SJCRH30 (cell line): ENCODE data around the gene TCEANC2. TPM values are rescaled to one million over a fixed set of nuclear protein-coding genes. Genes with fewer than 3 reads are reported as not detected.
"Not testable (repeated sequence)": the region's sequence is repeated elsewhere in the genome, so short reads cannot be mapped to it uniquely, and the experiment has no call there.

Experiments used
- DNase-seq, 2 experiments: peaks; one replicate each; pipeline ENCODE4 v3.0.0-alpha.2; 2015 to 2020
- H3K27ac ChIP-seq: fragments of 250-450 bp; sonication (Bioruptor Pico); 2 replicates; pipeline ENCODE4 v1.5.1; 2020; ENCODE audit warnings: mild to moderate bottlenecking, moderate library complexity
- H3K27me3 ChIP-seq: fragments of 250-450 bp; sonication (Bioruptor Pico); 2 replicates; pipeline ENCODE4 v1.5.1; 2020; ENCODE audit warnings: mild to moderate bottlenecking, moderate library complexity
- H3K36me3 ChIP-seq: fragments of 250-450 bp; sonication (Bioruptor Pico); 2 replicates; pipeline ENCODE4 v1.5.1; 2020; ENCODE audit warnings: mild to moderate bottlenecking, moderate library complexity
- H3K4me1 ChIP-seq: fragments of 250-450 bp; sonication (Bioruptor Pico); 2 replicates; pipeline ENCODE4 v1.5.1; 2020; ENCODE audit warnings: mild to moderate bottlenecking, moderate library complexity
- H3K4me3 ChIP-seq: fragments of 250-450 bp; sonication (Bioruptor Pico); 2 replicates; pipeline ENCODE4 v1.5.1; 2020; ENCODE audit warnings: mild to moderate bottlenecking, moderate library complexity
- H3K9me3 ChIP-seq: fragments of 250-450 bp; sonication (Bioruptor Pico); replicated peaks from 2 replicates; pipeline ENCODE4 v1.5.1; 2020; ENCODE audit warnings: mild to moderate bottlenecking, moderate library complexity
- total RNA-seq: library from RNA; depleted of rRNA; stranded (reverse); fragments of >200 nt; shearing (Covaris generic); gene quantifications from 2 replicates; pipeline ENCODE4 v1.2.3, GENCODE V29; 2014; rRNA removed

Gene TCEANC2
- total RNA-seq: 6.3 and 7.8 TPM in 2 replicates

- H3K27ac ChIP-seq: peak within 1 kb of the TSS; percentile 69
- H3K4me1 ChIP-seq: peaks cover 6% of the 10 kb centered on the region; the same call in 1 of the 2 replicates
- DNase-seq: peak; percentile 99
- H3K27me3 ChIP-seq: no peaks in the 10 kb centered on the region
- H3K9me3 ChIP-seq: no peaks in the 10 kb centered on the region
- peak within 1 kb of the TSS; percentile 86 for H3K4me3 ChIP-seq
- H3K36me3 ChIP-seq: no peaks in the 10 kb centered on the region
Measured at GRCh38 chr1:54052934-54053744, at the start of gene TCEANC2, which contains the start of gene TMEM59. TSS of gene TCEANC2 (plus strand) at chr1:54053608. CDS start at chr1:54054423, 815 bp downstream. TSS of gene TMEM59 (minus strand) at chr1:54053204. CDS start at chr1:54053188, 16 bp downstream.

DNA sequence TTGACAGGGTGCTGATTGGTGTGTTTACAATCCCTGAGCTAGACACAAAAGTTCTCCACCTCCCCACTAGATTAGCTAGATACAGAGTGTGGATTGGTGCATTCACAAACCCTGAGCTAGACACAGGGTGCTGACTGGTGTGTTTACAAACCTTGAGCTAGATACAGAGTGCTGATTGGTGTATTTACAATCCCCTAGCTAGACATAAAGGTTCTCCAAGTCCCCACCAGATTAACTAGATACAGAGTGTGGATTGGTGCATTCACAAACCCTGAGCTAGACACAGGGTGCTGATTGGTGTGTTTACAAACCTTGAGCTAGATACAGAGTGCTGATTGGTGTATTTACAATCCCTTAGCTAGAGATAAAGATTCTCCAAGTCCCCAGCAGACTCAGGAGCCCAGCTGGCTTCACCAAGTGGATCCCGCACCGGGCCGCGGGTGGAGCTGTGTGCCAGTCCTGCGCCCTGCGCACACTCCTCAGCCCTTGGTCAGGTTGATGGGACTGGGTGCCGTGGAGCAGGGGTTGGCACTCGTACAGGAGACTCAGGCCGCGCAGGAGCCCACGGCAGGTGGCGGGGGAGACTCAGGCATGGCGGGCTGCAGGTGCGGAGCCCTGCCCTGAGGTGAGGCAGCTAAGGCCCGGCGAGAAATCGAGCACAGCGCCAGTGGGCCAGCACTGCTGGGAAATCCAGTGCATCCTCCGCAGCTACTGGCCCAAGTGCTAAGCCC, 49.5 kb upstream of the TCEANC2 start:
- H3K27me3 ChIP-seq, H3K36me3 ChIP-seq, H3K9me3 ChIP-seq, H3K27ac ChIP-seq, H3K4me1 ChIP-seq, DNase-seq, H3K4me3 ChIP-seq: not testable (repeated sequence)

- Histone ChIP-seq H3K4me3 (no peak overlapping the region), H3K9me3 (no peaks in the 10 kb centered on the region), H3K27ac (no peak overlapping the region), H3K4me1 (no peaks in the 10 kb centered on the region), H3K27me3 (no peaks in the 10 kb centered on the region), H3K36me3 (no peaks in the 10 kb centered on the region)
- DNase-seq: no peak
Measured at GRCh38 chr1:54004481-54005049, 48.8 kb upstream of the TCEANC2 start.

DNA sequence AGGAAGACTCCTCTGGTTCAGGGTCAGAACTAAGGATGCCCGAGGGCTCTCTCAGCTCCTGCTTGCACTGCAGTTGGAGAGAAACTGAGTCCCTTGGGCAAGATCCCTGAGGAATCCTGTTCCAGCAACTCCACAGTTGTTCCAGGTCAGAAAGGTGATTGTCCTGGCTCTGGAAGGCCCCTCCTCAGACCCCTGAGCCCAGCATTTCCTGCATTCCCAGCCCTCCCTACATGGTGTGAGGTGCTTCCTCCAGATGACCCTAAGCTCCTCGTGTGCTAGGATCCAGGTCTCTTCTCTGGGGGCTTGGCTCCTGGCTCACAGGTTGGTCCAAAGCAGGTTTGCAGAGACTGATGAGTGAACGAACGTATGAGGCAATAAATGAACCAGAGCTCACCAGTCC, 46.9 kb upstream of the TCEANC2 start:
- H3K27ac ChIP-seq: no peak overlapping the region
- no peaks in the 10 kb centered on the region for H3K9me3 ChIP-seq
- H3K4me3 ChIP-seq: no peak overlapping the region
- H3K36me3 ChIP-seq: no peaks in the 10 kb centered on the region
- no peak for DNase-seq
- H3K27me3 ChIP-seq: no peaks in the 10 kb centered on the region
- H3K4me1 ChIP-seq: no peaks in the 10 kb centered on the region

DNA sequence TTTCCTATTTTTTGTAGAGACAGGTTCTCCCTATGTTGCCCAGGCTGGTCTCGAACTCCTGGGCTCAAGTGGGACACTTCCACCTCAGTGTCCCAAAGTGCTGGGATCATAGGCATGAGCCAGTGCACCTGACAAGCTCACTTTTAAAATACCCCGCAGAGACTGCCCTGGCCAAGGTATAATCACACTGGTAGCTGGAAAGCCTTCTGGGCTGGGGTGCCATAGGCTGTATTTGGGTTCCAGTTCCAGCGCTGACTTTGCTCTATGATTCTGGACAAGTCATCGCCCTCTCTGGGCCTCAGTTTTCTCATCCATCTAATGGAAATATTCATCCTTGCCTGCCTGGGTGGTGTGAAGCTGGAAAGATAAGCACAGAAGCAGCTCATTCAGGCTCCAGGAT, 45.8 kb upstream of the TCEANC2 start:
- Histone ChIP-seq H3K4me3 (no peak overlapping the region), H3K27me3 (no peaks in the 10 kb centered on the region), H3K9me3 (no peaks in the 10 kb centered on the region), H3K36me3 (no peaks in the 10 kb centered on the region), H3K27ac (no peak overlapping the region), H3K4me1 (no peaks in the 10 kb centered on the region)
- DNase-seq: no peak

- H3K9me3 ChIP-seq: no peaks in the 10 kb centered on the region
- H3K36me3 ChIP-seq: no peaks in the 10 kb centered on the region
- H3K4me1 ChIP-seq: no peaks in the 10 kb centered on the region
- DNase-seq: no peak
- H3K4me3 ChIP-seq: no peak overlapping the region
- H3K27me3 ChIP-seq: no peaks in the 10 kb centered on the region
- H3K27ac ChIP-seq: no peak overlapping the region
Measured at GRCh38 chr1:54008876-54009275, 44.5 kb upstream of the TCEANC2 start.

GRCh38 chr1:54009406-54009805, 44.0 kb upstream of the TCEANC2 start:
- no peak for DNase-seq

GRCh38 chr1:54010415-54011117, 42.8 kb upstream of the TCEANC2 start:
- H3K4me3 ChIP-seq: no peak overlapping the region

More at GRCh38 chr1:54009406-54009805, 44.0 kb upstream of the TCEANC2 start:
- Histone ChIP-seq H3K4me1 (no peaks in the 10 kb centered on the region), H3K9me3 (no peaks in the 10 kb centered on the region), H3K27me3 (no peaks in the 10 kb centered on the region), H3K4me3 (no peak overlapping the region), H3K27ac (no peak overlapping the region), H3K36me3 (no peaks in the 10 kb centered on the region)

GRCh38 chr1:54011316-54012007, 41.9 kb upstream of the TCEANC2 start:
- Histone ChIP-seq H3K9me3 (no peaks in the 10 kb centered on the region), H3K27me3 (no peaks in the 10 kb centered on the region), H3K4me3 (no peak overlapping the region), H3K36me3 (no peaks in the 10 kb centered on the region), H3K4me1 (no peaks in the 10 kb centered on the region), H3K27ac (no peak overlapping the region)
- no peak for DNase-seq

More at GRCh38 chr1:54010415-54011117, 42.8 kb upstream of the TCEANC2 start:
- H3K36me3 ChIP-seq: no peaks in the 10 kb centered on the region
- no peak for DNase-seq
- no peak overlapping the region for H3K27ac ChIP-seq
- no peaks in the 10 kb centered on the region for H3K4me1 ChIP-seq
- H3K9me3 ChIP-seq: no peaks in the 10 kb centered on the region
- no peaks in the 10 kb centered on the region for H3K27me3 ChIP-seq

DNA sequence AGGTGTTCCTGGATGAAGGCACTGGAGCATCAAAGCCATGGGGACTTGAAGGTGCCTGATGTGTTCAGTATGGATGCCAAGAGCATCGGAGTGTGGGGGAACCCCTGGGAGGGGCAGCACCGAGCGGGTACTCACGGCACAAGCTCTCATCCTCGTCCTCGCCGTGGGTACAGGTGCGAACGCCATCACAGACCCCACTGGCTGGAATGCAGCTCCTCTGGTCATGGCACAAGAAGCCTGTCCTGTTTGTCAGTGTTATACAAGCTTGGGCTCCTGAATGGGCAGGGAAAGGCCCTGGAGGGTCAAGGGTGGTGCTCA, 41.4 kb upstream of the TCEANC2 start:
- Histone ChIP-seq H3K9me3 (no peaks in the 10 kb centered on the region), H3K27me3 (no peaks in the 10 kb centered on the region), H3K4me1 (no peaks in the 10 kb centered on the region), H3K27ac (no peak overlapping the region), H3K4me3 (no peak overlapping the region), H3K36me3 (no peaks in the 10 kb centered on the region)
- no peak for DNase-seq

DNA sequence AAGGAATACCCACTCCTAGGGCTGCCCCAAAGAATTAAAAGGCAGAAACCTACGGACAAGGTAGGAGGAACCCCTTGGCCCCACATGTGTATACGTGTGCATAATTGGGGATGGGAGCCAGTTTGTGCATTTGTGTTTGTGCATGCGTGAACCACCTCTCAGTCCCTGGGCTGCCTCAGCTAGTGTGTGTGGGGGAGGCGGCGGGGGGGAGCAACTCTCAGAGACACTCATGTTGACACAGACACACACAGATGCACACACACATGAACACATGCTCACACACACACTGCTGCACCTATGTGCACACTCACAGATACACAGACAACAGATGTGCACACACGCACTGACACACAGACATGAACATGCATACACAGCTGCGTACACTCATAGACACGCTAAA, 40.5 kb upstream of the TCEANC2 start:
- H3K27me3 ChIP-seq: no peaks in the 10 kb centered on the region
- DNase-seq: no peak
- H3K27ac ChIP-seq: no peak overlapping the region

DNA sequence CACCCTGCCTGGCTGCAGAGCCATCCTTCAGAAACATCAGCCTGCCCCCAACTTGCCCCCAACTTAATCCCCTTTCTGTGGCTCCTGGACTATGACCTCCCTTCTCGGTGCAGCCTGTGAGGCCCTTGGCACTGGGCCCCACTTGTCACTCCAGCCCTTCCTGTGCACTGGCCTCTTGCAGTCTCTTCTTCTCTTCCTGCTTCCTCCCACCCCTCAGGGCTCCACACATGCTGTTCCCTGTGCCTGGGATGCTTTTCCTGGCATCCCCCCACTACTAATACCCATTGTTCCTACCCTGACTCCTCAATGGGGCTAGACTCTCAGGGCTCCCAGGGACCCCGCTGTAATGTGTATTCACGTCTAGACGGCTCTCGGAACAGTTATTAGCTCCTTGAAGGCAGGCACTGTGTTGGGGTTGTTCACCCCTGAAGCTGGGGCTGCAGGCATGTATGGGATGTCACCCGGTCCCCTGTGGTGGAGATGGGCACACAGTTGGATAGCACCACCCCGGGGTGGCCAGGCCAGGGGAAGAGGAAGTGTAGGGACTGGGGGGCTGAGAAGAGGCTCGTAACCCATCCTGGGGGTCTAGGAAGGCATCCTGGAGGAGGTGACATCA, 39.9 kb upstream of the TCEANC2 start:
- Histone ChIP-seq H3K27me3 (no peaks in the 10 kb centered on the region), H3K4me3 (no peak overlapping the region), H3K27ac (no peak overlapping the region), H3K4me1 (no peaks in the 10 kb centered on the region), H3K9me3 (no peaks in the 10 kb centered on the region), H3K36me3 (no peaks in the 10 kb centered on the region)
- DNase-seq: no peak

More for the DNA sequence above, 40.5 kb upstream of the TCEANC2 start:
- Histone ChIP-seq H3K4me3 (no peak overlapping the region), H3K36me3 (no peaks in the 10 kb centered on the region), H3K4me1 (no peaks in the 10 kb centered on the region), H3K9me3 (no peaks in the 10 kb centered on the region)

- no peaks in the 10 kb centered on the region for H3K9me3 ChIP-seq
- no peaks in the 10 kb centered on the region for H3K4me1 ChIP-seq
- no peaks in the 10 kb centered on the region for H3K36me3 ChIP-seq
- H3K4me3 ChIP-seq: no peak overlapping the region
- DNase-seq: no peak
- no peak overlapping the region for H3K27ac ChIP-seq
- no peaks in the 10 kb centered on the region for H3K27me3 ChIP-seq
Measured at GRCh38 chr1:54014009-54014629, 39.3 kb upstream of the TCEANC2 start.
